DND-41 (cell line): Measurements from ENCODE around the gene ZNF511.

Experiments
- EZH2 ChIP-seq: IDR thresholded peaks from 3 replicates; pipeline ENCODE4 v1.6.1; 2012; ENCODE audit warnings: borderline replicate concordance, low read depth, mild to moderate bottlenecking, moderate library complexity, low read length, inconsistent platforms; ENCODE audit not compliant: severe bottlenecking
- TF ChIP-seq, protein P1 (sequence below): IDR thresholded peaks from 2 replicates; pipeline ENCODE4 v1.5.1; 2012; ENCODE audit warnings: borderline replicate concordance, low read length, moderate library complexity, mild to moderate bottlenecking; ENCODE audit not compliant: poor library complexity, severe bottlenecking; ENCODE audit errors: extremely low read depth

GRCh38 chr10:133281628-133282372, 26.9 kb upstream of the ZNF511 start:
- TF ChIP-seq, protein P1, sequence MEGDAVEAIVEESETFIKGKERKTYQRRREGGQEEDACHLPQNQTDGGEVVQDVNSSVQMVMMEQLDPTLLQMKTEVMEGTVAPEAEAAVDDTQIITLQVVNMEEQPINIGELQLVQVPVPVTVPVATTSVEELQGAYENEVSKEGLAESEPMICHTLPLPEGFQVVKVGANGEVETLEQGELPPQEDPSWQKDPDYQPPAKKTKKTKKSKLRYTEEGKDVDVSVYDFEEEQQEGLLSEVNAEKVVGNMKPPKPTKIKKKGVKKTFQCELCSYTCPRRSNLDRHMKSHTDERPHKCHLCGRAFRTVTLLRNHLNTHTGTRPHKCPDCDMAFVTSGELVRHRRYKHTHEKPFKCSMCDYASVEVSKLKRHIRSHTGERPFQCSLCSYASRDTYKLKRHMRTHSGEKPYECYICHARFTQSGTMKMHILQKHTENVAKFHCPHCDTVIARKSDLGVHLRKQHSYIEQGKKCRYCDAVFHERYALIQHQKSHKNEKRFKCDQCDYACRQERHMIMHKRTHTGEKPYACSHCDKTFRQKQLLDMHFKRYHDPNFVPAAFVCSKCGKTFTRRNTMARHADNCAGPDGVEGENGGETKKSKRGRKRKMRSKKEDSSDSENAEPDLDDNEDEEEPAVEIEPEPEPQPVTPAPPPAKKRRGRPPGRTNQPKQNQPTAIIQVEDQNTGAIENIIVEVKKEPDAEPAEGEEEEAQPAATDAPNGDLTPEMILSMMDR = no peak
- TF ChIP-seq EZH2 = no peak
